Esophagus muscularis mucosa (tissue), 4 donors: ENCODE results near the gene CCDC149. TPM values are rescaled to one million over a fixed set of nuclear protein-coding genes. Genes with fewer than 3 reads are reported as not detected.

Experiments used
- DNase-seq: peaks from one replicate; pipeline ENCODE4 v3.0.0-alpha.2; 2017; ENCODE audit errors: extremely low spot score
- H3K27ac ChIP-seq, 4 donors: fragments of 200-600 bp; sonication (generic); replicated peaks in 1 of 4; 1 replicate in 3 of 4; 2 replicates in 1 of 4; pipeline ENCODE4 v1.5.1; 2016 to 2019; ENCODE audit warnings: mild to moderate bottlenecking in 1 of 4
- H3K27me3 ChIP-seq, 4 donors: fragments of 200-600 bp; sonication (generic); one replicate each; pipeline versions ENCODE4 v1.5.1 to v1.6.0; 2016 to 2019
- H3K36me3 ChIP-seq, 4 donors: fragments of 200-600 bp; sonication (generic); one replicate each; pipeline ENCODE4 v1.5.1; 2016 to 2019
- H3K4me1 ChIP-seq, 4 donors: fragments of 200-600 bp; sonication (generic); one replicate each; pipeline ENCODE4 v1.5.1; 2016 to 2019
- H3K4me3 ChIP-seq, 4 donors: fragments of 200-600 bp; sonication (generic); 1 replicate in 2 of 4; 2 replicates in 2 of 4; pipeline ENCODE4 v1.5.1; 2016 to 2019; ENCODE audit warnings: mild to moderate bottlenecking in 4 of 4, moderate library complexity in 1 of 4
- H3K9me3 ChIP-seq, 4 donors: fragments of 200-600 bp; sonication (generic); 1 replicate in 3 of 4; 2 replicates in 1 of 4; pipeline ENCODE4 v1.5.1; 2016 to 2019
- CTCF ChIP-seq, 3 experiments: fragments of 200-600 bp in 2 of 3; fragments of 450-650 bp in 1 of 3; sonication (generic) in 2 of 3; IDR thresholded peaks; one replicate each; pipeline ENCODE4 v1.5.1; 2017 to 2019; ENCODE audit warnings: antibody characterized with exemption in 3 of 3, mild to moderate bottlenecking in 2 of 3, moderate library complexity in 1 of 3
- EP300 ChIP-seq: sonication (generic); formaldehyde crosslinking; IDR thresholded peaks from one replicate; pipeline ENCODE4 v1.6.1; 2017; ENCODE audit warnings: antibody characterized with exemption
- POLR2A ChIP-seq: fragments of 450-650 bp; IDR thresholded peaks from one replicate; pipeline ENCODE4 v1.6.1; 2017; ENCODE audit warnings: antibody characterized with exemption, moderate library complexity, mild to moderate bottlenecking, low read depth
- POLR2AphosphoS5 ChIP-seq, 2 donors: sonication (generic); formaldehyde crosslinking; IDR thresholded peaks; one replicate each; pipeline ENCODE4 v1.6.1; 2017; ENCODE audit warnings: antibody characterized with exemption in 2 of 2
- WGBS: methylation state at CpG from one replicate; pipeline ENCODE4 v1.1.5; 2018; 5-methylcytosine and 5-hydroxymethylcytosine counted together
- intact Hi-C: fragments of 100-400 bp; cut with DNase I; formaldehyde crosslinking; loops from one replicate; pipeline ENCODE4 v1.15.1; 2023
- total RNA-seq, 4 donors: library from RNA; depleted of rRNA; stranded (reverse); fragments of >200 nt; gene quantifications; one replicate each; pipeline versions ENCODE4 v1.1.0 to v1.2.1, GENCODE V29; 2016

The CCDC149 gene
- total RNA-seq, 4 donors from 2014 or later: 21.0 to 37.9 (median 34.0) TPM

- DNase-seq: peak; percentile 77
- TF ChIP-seq POLR2A: no peak
- TF ChIP-seq POLR2AphosphoS5 (IDR thresholded peaks at IDR 0.05): peak in 1 of 2 donors; percentile 14
- WGBS: 46% methylated on average over 10 of the region's 10 CpGs
- Histone ChIP-seq H3K4me3 (peak overlapping the region in 3 of 4 donors; percentile 33 to 52 (median 36)), H3K9me3 (no peaks in the 10 kb centered on the region), H3K4me1 (peaks cover 27 to 86% (median 75%) of the 10 kb centered on the region in 4 donors), H3K27me3 (no peaks in the 10 kb centered on the region), H3K36me3 (peaks cover 0 to 10% (median 4%) of the 10 kb centered on the region in 4 donors), H3K27ac (peak overlapping the region; percentile 64 to 77 (median 68))
- intact Hi-C loops: no loop called here
These were observed 111.5 kb downstream of the CCDC149 start for GRCh38 chr4:24801136-24801855.

- Histone ChIP-seq H3K4me3 (peak overlapping the region; percentile 33 to 52 (median 35)), H3K4me1 (peaks cover 32 to 89% (median 79%) of the 10 kb centered on the region in 4 donors), H3K36me3 (peaks cover 0 to 8% (median 4%) of the 10 kb centered on the region in 4 donors), H3K27ac (peak overlapping the region; percentile 64 to 77 (median 68)), H3K27me3 (no peaks in the 10 kb centered on the region), H3K9me3 (no peaks in the 10 kb centered on the region)
- TF ChIP-seq EP300: no peak
- no peak for TF ChIP-seq CTCF (IDR thresholded peaks at IDR 0.05)
- TF ChIP-seq POLR2AphosphoS5 (IDR thresholded peaks at IDR 0.05): no peak
- no peak for TF ChIP-seq POLR2A
- intact Hi-C loops: no loop called here
- DNase-seq: peak; percentile 87
- WGBS: 55% methylated on average over 25 of the region's 25 CpGs
These were observed 112.4 kb downstream of the CCDC149 start for GRCh38 chr4:24800325-24800895.

- TF ChIP-seq CTCF (IDR thresholded peaks at IDR 0.05) (no peak), POLR2AphosphoS5 (IDR thresholded peaks at IDR 0.05) (no peak), EP300 (no peak), POLR2A (no peak)
- H3K4me1 ChIP-seq: peaks cover 33 to 89% (median 79%) of the 10 kb centered on the region in 4 donors
- intact Hi-C loops: loop anchor here (5.0 to 10.0 kb wide), 6 partner anchors 53 to 355 kb away; partner anchors contain the start of genes CCDC149 and DHX15
- H3K4me3 ChIP-seq: peak overlapping the region; percentile 33 to 52 (median 35)
- peak; percentile 86 for DNase-seq
- no peaks in the 10 kb centered on the region for H3K27me3 ChIP-seq
- WGBS: 19% methylated on average over 18 of the region's 103 CpGs
- peak overlapping the region; percentile 64 to 77 (median 68) for H3K27ac ChIP-seq
- no peaks in the 10 kb centered on the region for H3K9me3 ChIP-seq
- H3K36me3 ChIP-seq: peaks cover 0 to 8% (median 4%) of the 10 kb centered on the region in 4 donors
These were observed 113.1 kb downstream of the CCDC149 start for GRCh38 chr4:24799544-24800324.

GRCh38 chr4:24799196-24799543 is 113.7 kb downstream of the CCDC149 start:
- Histone ChIP-seq H3K9me3 (no peaks in the 10 kb centered on the region), H3K36me3 (peaks cover 0 to 8% (median 4%) of the 10 kb centered on the region in 4 donors), H3K4me1 (peaks cover 36 to 89% (median 79%) of the 10 kb centered on the region in 4 donors), H3K4me3 (peak overlapping the region in 1 of 4 donors; percentile 52), H3K27me3 (peaks cover 0 to 5% (median 0%) of the 10 kb centered on the region in 4 donors), H3K27ac (peak overlapping the region in 3 of 4 donors; percentile 16 to 68 (median 64))
- intact Hi-C loops: loop anchor here (5.0 to 10.0 kb wide), 6 partner anchors 53 to 356 kb away; partner anchors contain the start of genes CCDC149 and DHX15
- WGBS: 83% methylated on average over 5 of the region's 13 CpGs
- DNase-seq: peak; percentile 89
- TF ChIP-seq POLR2A (no peak), EP300 (no peak)

GRCh38 chr4:24798036-24798610 is 114.7 kb downstream of the CCDC149 start:
- H3K27me3 ChIP-seq: peaks cover 0 to 5% (median 0%) of the 10 kb centered on the region in 4 donors
- intact Hi-C loops: loop anchor here (5.0 to 10.0 kb wide), 6 partner anchors 54 to 357 kb away; partner anchors contain the start of genes CCDC149 and DHX15
- no peaks in the 10 kb centered on the region for H3K9me3 ChIP-seq
- TF ChIP-seq POLR2A (no peak), CTCF (IDR thresholded peaks at IDR 0.05) (no peak), POLR2AphosphoS5 (IDR thresholded peaks at IDR 0.05) (no peak), EP300 (no peak)
- peaks cover 45 to 94% (median 84%) of the 10 kb centered on the region in 4 donors for H3K4me1 ChIP-seq
- peaks cover 0 to 8% (median 4%) of the 10 kb centered on the region in 4 donors for H3K36me3 ChIP-seq
- no peak overlapping the region for H3K4me3 ChIP-seq
- peak; percentile 79 for DNase-seq
- peak overlapping the region; percentile 4 to 96 (median 81) for H3K27ac ChIP-seq
- 76% methylated on average over 5 of the region's 5 CpGs for whole genome bisulfite sequencing
